Mesendoderm (in vitro differentiated cells): Measurements from ENCODE around the gene DMD.

ENCODE experiments used
- DNase-seq: peaks from one replicate; pipeline ENCODE4 v3.0.0; 2013
- H2AK5ac ChIP-seq: 2 replicates; pipeline ENCODE4 v1.6.1; 2013; ENCODE audit warnings: low read length, inconsistent platforms
- H2BK120ac ChIP-seq: 2 replicates; pipeline ENCODE4 v1.6.1; 2013; ENCODE audit warnings: low read depth, mild to moderate bottlenecking, low read length, moderate library complexity, mixed read lengths
- H2BK15ac ChIP-seq: replicated peaks from 2 replicates; pipeline ENCODE4 v1.6.1; 2013; ENCODE audit warnings: low read depth, mild to moderate bottlenecking, moderate library complexity
- H2BK5ac ChIP-seq: 2 replicates; pipeline ENCODE4 v1.6.1; 2013; ENCODE audit warnings: low read length, inconsistent platforms
- H3K18ac ChIP-seq: 2 replicates; pipeline ENCODE4 v1.6.1; 2013; ENCODE audit warnings: mild to moderate bottlenecking, low read length, mixed read lengths
- H3K23ac ChIP-seq: one replicate; pipeline ENCODE4 v1.6.1; 2013; ENCODE audit warnings: low read length
- H3K27ac ChIP-seq: 2 replicates; pipeline ENCODE4 v1.5.1; 2013; ENCODE audit warnings: low read depth, mild to moderate bottlenecking, inconsistent platforms, low read length, moderate library complexity
- H3K27me3 ChIP-seq: 2 replicates; pipeline ENCODE4 v1.6.1; 2013; ENCODE audit warnings: low read length, control low read depth, mild to moderate bottlenecking, inconsistent platforms; ENCODE audit not compliant: insufficient read depth, poor library complexity
- H3K36me3 ChIP-seq: 2 replicates; pipeline ENCODE4 v1.6.1; 2013; ENCODE audit warnings: low read length, inconsistent platforms; ENCODE audit not compliant: control insufficient read depth, insufficient read depth
- H3K4ac ChIP-seq: one replicate; pipeline ENCODE4 v1.6.1; 2013; ENCODE audit warnings: low read depth, mild to moderate bottlenecking, low read length, moderate library complexity
- H3K4me1 ChIP-seq: 2 replicates; pipeline ENCODE4 v1.6.1; 2013; ENCODE audit warnings: low read depth, low read length, inconsistent platforms; ENCODE audit not compliant: control insufficient read depth
- H3K4me2 ChIP-seq: 2 replicates; pipeline ENCODE4 v1.6.1; 2013; ENCODE audit warnings: low read length
- H3K4me3 ChIP-seq: 2 replicates; pipeline ENCODE4 v1.5.1; 2013; ENCODE audit warnings: mild to moderate bottlenecking, low read length
- H3K56ac ChIP-seq: one replicate; pipeline ENCODE4 v1.6.1; 2013; ENCODE audit warnings: low read length
- H3K79me1 ChIP-seq: 2 replicates; pipeline ENCODE4 v1.6.1; 2013; ENCODE audit warnings: low read length, inconsistent platforms
- H3K79me2 ChIP-seq: 2 replicates; pipeline ENCODE4 v1.6.1; 2013; ENCODE audit warnings: mild to moderate bottlenecking, low read length; ENCODE audit not compliant: control insufficient read depth, insufficient read depth
- H3K9ac ChIP-seq: 2 replicates; pipeline ENCODE4 v1.6.1; 2013; ENCODE audit warnings: low read length, inconsistent platforms
- H4K5ac ChIP-seq: one replicate; pipeline ENCODE4 v1.6.1; 2013; ENCODE audit warnings: low read length
- H4K8ac ChIP-seq: one replicate; pipeline ENCODE4 v1.6.1; 2013; ENCODE audit warnings: low read depth, mild to moderate bottlenecking, control low read depth, low read length, moderate library complexity
- WGBS: extraction: QIAGEN DNeasy Blood & Tissue Kit; methylation state at CpG from one replicate; pipeline ENCODE4 v1.1.7; 2013; ENCODE audit warnings: low lambda C conversion rate, missing lambda C conversion rate; ENCODE audit not compliant: insufficient coverage; ENCODE audit errors: extremely low coverage; 5-methylcytosine and 5-hydroxymethylcytosine counted together

Gene DMD

DNA sequence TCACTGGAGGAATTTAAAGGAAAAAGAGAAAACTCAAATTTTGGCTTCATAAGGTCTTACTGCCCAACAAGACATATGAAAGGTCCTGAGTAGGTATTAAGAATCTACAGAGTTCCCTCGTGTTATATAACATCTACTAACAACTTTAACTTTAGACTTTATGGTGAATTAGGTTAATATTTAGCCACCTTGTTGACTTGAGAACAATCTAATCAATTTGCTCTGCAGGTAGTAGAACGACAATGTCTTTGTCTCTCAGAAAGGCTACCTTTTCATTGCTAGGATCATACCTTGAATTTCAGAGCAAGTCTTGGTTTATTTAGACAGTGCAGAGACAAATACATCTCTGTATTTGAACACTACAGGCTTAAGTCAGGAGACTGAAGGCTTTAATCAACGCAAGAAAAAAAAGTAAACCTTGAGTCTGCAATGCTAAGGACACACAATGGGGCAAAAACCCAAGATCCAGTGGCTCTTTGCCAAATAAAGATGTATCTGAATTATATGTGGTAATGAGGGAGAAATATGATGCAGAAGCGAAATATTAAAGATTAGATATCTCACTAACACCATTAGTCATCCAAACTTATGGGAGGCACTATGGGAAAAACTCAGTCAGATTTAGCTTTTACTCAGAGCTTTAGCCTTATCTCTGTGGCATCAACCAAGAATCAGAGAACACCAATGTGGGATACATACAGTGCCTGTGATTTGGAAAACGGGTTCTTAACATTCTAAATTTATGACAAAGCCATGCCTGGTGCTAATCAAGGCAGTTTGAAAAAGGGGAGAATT lies 2045.9 kb downstream of the DMD start:
- no peaks in the 10 kb centered on the region for H3K4me1 ChIP-seq
- no peak overlapping the region for H3K4me3 ChIP-seq

DNA sequence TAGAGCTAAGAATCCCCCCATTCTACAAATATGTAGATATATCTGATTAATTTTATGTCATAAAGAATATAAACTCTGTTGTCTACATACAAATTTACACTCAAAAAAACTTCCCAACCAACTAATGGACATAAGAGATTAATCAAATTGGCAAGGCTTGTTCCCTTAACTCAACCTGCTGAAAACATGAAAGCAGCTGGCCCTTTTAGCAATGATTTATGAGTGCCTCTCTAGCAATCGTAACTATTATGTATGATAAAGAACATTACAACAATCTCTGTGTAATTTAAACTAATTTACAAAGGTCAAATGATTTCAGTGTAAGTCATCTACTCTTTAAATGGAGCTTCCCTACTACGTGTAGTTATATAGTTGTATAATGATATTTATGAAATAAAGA lies 2056.4 kb downstream of the DMD start:
- Histone ChIP-seq H3K4me1 (no peaks in the 10 kb centered on the region), H2AK5ac (no peak overlapping the region), H3K4me2 (no peak overlapping the region), H3K18ac (no peak overlapping the region), H3K9ac (no peak overlapping the region), H4K8ac (no peak overlapping the region), H3K4ac (no peak overlapping the region), H3K79me1 (no peaks in the 10 kb centered on the region), H3K27me3 (no peaks in the 10 kb centered on the region), H3K36me3 (no peaks in the 10 kb centered on the region), H2BK5ac (no peak overlapping the region), H2BK15ac (no peak overlapping the region), H2BK120ac (no peak overlapping the region), H3K4me3 (no peak overlapping the region), H3K23ac (no peak overlapping the region), H3K79me2 (no peaks in the 10 kb centered on the region), H3K27ac (no peak overlapping the region), H4K5ac (no peak overlapping the region), H3K56ac (no peak overlapping the region)
- no peak for DNase-seq
- no CpG with 5 or more reads among the region's 2 CpGs for WGBS

More for the DNA sequence above, 2045.9 kb downstream of the DMD start:
- no peak for DNase-seq
- Histone ChIP-seq H3K79me2 (no peaks in the 10 kb centered on the region), H3K4me2 (no peak overlapping the region), H2BK15ac (no peak overlapping the region), H2AK5ac (no peak overlapping the region), H4K8ac (no peak overlapping the region), H4K5ac (no peak overlapping the region), H2BK120ac (no peak overlapping the region), H3K27ac (no peak overlapping the region), H3K18ac (no peak overlapping the region), H3K4ac (no peak overlapping the region), H3K79me1 (no peaks in the 10 kb centered on the region), H3K36me3 (no peaks in the 10 kb centered on the region), H3K56ac (no peak overlapping the region), H2BK5ac (no peak overlapping the region), H3K27me3 (no peaks in the 10 kb centered on the region), H3K9ac (no peak overlapping the region), H3K23ac (no peak overlapping the region)
- WGBS, result no CpG with 5 or more reads among the region's 5 CpGs

DNA sequence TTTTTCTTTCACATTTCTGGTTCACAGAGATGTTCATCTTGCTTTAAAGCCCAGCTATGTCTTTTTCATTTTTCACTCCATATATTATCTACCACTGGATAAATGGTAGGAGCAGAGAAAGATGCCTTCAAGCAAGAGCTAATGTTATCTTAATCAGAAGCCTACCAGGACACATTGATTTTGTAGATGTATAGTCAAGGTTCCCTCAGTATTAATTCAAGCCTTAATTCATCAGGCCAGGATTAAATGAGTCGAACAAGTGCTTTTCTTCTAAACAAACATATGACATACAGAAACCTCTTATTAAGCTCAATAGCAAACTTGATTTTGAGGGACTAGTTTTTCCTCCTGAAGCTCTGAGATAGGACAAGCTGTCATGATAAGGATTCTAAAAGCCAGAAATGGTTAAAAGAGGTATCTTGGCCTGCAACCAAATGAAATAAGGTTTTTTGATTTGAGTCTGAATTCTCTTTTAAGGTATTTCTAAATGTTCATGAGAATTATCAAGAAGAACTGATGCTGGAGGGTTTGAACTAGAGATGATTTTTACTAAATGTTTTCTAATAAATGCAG lies 2057.8 kb downstream of the DMD start:
- Histone ChIP-seq H3K18ac (no peak overlapping the region), H4K5ac (no peak overlapping the region), H3K4me3 (no peak overlapping the region), H3K9ac (no peak overlapping the region), H2AK5ac (no peak overlapping the region), H3K27ac (no peak overlapping the region), H3K27me3 (no peaks in the 10 kb centered on the region), H4K8ac (no peak overlapping the region), H2BK120ac (no peak overlapping the region), H3K4me1 (no peaks in the 10 kb centered on the region), H3K56ac (no peak overlapping the region), H3K79me2 (no peaks in the 10 kb centered on the region), H2BK15ac (no peak overlapping the region), H3K23ac (no peak overlapping the region), H3K4me2 (no peak overlapping the region), H3K79me1 (no peaks in the 10 kb centered on the region), H2BK5ac (no peak overlapping the region), H3K4ac (no peak overlapping the region), H3K36me3 (no peaks in the 10 kb centered on the region)
- no CpG with 5 or more reads among the region's 1 CpG for WGBS
- DNase-seq, result no peak

DNA sequence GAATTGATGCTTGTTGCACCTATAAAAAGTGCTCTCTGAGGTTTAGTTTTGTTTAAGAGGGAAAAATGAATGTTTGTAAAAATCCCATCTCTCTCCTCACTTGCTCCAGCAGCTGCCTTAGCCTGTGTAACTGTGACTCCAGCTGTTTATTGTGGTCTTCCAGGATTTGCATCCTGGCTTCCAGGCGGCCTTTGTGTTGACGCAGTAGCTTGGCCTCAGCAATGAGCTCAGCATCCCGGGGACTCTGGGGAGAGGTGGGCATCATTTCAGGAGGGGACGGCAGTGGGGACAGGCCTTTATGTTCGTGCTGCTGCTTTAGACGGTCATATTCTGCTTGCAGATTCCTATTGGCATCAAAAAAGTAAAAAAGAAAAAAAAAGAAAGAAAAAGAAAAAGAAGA lies 2064.2 kb downstream of the DMD start:
- Histone ChIP-seq H2AK5ac (no peak overlapping the region), H3K4me1 (no peaks in the 10 kb centered on the region), H4K5ac (no peak overlapping the region), H3K56ac (no peak overlapping the region), H2BK120ac (no peak overlapping the region), H4K8ac (no peak overlapping the region), H3K79me2 (no peaks in the 10 kb centered on the region), H3K4ac (no peak overlapping the region), H3K23ac (no peak overlapping the region), H3K18ac (no peak overlapping the region), H3K79me1 (no peaks in the 10 kb centered on the region), H3K4me3 (no peak overlapping the region), H3K27me3 (no peaks in the 10 kb centered on the region), H2BK15ac (no peak overlapping the region), H3K4me2 (no peak overlapping the region), H3K36me3 (no peaks in the 10 kb centered on the region), H2BK5ac (no peak overlapping the region), H3K9ac (no peak overlapping the region), H3K27ac (no peak overlapping the region)
- no peak for DNase-seq
- WGBS, result no CpG with 5 or more reads among the region's 6 CpGs

DNA sequence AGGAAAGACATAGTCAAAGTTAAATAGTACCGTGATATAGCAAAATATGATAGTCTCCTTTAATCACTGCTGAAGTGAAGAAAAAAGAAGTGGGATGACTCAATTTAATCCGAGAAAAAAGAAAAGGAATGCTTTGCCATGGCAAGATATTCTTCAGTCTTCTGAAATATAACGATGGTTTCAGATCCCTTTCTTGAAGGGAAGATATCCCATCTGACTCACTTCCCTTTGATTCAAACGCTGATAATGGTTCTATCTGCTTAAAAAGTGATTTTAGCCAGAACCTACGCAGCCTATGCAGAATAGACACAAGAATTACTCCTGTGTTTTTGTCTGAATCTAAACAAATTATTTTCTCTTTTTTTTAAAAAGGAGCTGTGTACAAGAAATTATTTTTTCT lies 2071.4 kb downstream of the DMD start:
- Histone ChIP-seq H4K8ac (no peak overlapping the region), H3K27ac (no peak overlapping the region), H2BK15ac (no peak overlapping the region), H3K36me3 (no peaks in the 10 kb centered on the region), H3K4ac (no peak overlapping the region), H3K56ac (no peak overlapping the region), H3K27me3 (no peaks in the 10 kb centered on the region), H3K4me1 (no peaks in the 10 kb centered on the region), H3K4me3 (no peak overlapping the region), H3K79me2 (no peaks in the 10 kb centered on the region), H2BK120ac (no peak overlapping the region), H4K5ac (no peak overlapping the region), H2BK5ac (no peak overlapping the region), H3K23ac (no peak overlapping the region), H3K9ac (no peak overlapping the region), H3K4me2 (no peak overlapping the region), H2AK5ac (no peak overlapping the region), H3K79me1 (no peaks in the 10 kb centered on the region), H3K18ac (no peak overlapping the region)
- no peak for DNase-seq
- WGBS, result no CpG with 5 or more reads among the region's 5 CpGs

DNA sequence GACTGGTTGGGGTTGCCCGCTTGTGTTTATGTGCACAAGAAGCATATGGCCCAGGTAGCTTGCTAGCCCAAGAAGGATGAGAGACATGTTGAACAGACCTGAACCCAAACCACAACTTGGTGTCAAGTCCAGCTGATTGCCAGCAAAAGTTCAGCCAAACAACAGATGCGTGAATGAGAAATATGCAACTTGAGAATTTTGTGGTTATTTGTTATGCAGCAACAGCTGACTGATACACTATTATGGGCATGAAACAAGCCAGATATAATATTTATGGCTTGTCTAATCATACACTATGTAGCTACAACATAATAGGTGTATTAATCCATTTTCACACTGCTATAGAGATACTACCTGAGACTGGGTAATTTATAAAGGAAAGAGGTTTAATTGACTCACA lies 2073.2 kb downstream of the DMD start:
- Histone ChIP-seq H2BK5ac (no peak overlapping the region), H3K9ac (no peak overlapping the region), H4K8ac (no peak overlapping the region), H3K27me3 (no peaks in the 10 kb centered on the region), H2BK120ac (no peak overlapping the region), H3K27ac (no peak overlapping the region), H3K36me3 (no peaks in the 10 kb centered on the region), H3K79me2 (no peaks in the 10 kb centered on the region), H3K4me1 (no peaks in the 10 kb centered on the region), H3K18ac (no peak overlapping the region), H3K4me2 (no peak overlapping the region), H3K56ac (no peak overlapping the region), H2AK5ac (no peak overlapping the region), H4K5ac (no peak overlapping the region), H3K4ac (no peak overlapping the region), H3K79me1 (no peaks in the 10 kb centered on the region), H3K4me3 (no peak overlapping the region), H2BK15ac (no peak overlapping the region), H3K23ac (no peak overlapping the region)
- no CpG with 5 or more reads among the region's 2 CpGs for WGBS
- DNase-seq, result no peak
